Dermis microvascular lymphatic vessel endothelial cell (primary cell): ENCODE data around the gene SURF1. TPM values are rescaled to one million over a fixed set of nuclear protein-coding genes. Genes with fewer than 3 reads are reported as not detected.
"Not testable (repeated sequence)": the region's sequence is repeated elsewhere in the genome, so short reads cannot be mapped to it uniquely, and the experiment has no call there.

Experiments
- DNase-seq, 2 donors: peaks; one replicate each; pipeline versions ENCODE4 v3.0.0 to v3.0.0-alpha.2; 2010; ENCODE audit warnings: low read depth in 2 of 2
- total RNA-seq: library from RNA; depleted of rRNA; stranded (reverse); fragments of >200 nt; gene quantifications from 2 replicates; pipeline ENCODE4 v1.2.1, GENCODE V29; 2014

Gene SURF1
- total RNA-seq = 19.7 and 21.6 TPM in 2 replicates

- DNase-seq = peak in 1 of 2 donors; percentile 67
Measured at GRCh38 chr9:133356391-133357091, at the start of gene SURF1, which contains the start of gene SURF2. Gene SURF1 (minus strand): TSS chr9:133356487. CDS start chr9:133356453, 34 bp downstream. Gene SURF2 (plus strand): TSS chr9:133356550. CDS start chr9:133356593, 43 bp downstream.

GRCh38 chr9:133405508-133406438, 49.5 kb upstream of the SURF1 start:
- DNase-seq = peak in 1 of 2 donors; percentile 37

- DNase-seq = no peak
Measured at GRCh38 chr9:133404454-133405002, 48.2 kb upstream of the SURF1 start.

GRCh38 chr9:133403766-133404453, 47.6 kb upstream of the SURF1 start:
- peak in 1 of 2 donors; percentile 38 for DNase-seq

DNA sequence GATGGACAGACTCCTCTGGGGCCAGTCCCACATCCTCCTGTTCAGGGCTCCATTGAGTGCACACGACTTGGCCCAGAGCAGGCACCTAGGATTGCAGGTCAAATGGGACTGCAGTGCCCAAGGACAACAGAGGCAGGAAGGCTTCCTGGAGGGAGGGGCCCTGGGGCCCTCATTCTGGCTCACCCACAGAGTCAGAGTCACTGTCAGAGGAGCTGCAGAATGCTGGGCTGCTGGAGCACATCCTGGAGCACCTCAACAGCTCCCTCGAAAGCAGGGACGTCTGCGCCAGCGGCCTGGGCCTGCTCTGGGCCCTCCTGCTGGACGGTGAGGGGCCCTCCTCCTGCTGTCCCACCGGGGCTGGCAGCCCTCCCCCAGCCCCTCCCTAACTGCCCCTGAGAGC, 46.4 kb upstream of the SURF1 start:
- DNase-seq = no peak

- no peak for DNase-seq
Measured at GRCh38 chr9:133401588-133401987, 45.3 kb upstream of the SURF1 start.

DNA sequence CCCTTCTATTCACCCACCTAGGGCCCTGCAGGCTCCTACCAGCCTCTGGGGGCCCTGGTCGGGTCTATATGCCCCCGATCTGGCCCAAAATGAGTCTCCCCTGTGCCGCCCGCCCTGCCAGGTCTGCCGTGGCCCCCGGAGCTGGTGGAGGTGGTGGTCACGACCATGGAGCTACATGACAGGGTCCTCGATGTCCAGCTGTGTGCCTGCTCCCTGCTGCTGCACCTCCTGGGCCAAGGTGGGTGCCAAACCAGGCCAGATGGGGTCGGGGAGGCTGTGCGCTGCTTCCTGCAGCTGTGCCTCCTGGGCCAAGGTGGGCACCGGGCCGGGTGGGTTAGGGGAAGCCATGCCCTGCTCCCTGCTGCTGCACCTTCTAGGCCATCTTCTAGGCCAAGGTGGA, 44.0 kb upstream of the SURF1 start:
- no peak for DNase-seq

DNA sequence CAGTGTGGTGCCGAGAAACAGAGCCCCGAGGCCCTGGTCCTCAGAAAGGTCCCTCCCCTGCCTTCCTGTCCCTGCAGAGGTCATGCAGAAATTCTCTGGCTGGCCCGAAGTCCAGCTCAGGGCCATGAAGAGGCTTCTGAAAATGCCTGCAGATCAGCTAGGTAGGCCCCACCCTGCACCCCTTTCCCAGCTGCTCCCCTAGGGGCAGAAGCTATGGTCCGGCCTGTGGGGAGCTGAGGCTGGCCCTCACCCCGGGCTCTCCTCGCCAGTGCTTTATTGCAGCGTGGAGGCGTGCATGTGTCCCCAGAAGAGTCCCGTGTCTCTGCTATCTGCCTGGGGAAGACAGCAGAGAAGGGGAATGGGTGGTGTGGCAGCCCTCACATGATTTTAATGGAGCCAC, 41.6 kb upstream of the SURF1 start:
- DNase-seq = no peak

DNA sequence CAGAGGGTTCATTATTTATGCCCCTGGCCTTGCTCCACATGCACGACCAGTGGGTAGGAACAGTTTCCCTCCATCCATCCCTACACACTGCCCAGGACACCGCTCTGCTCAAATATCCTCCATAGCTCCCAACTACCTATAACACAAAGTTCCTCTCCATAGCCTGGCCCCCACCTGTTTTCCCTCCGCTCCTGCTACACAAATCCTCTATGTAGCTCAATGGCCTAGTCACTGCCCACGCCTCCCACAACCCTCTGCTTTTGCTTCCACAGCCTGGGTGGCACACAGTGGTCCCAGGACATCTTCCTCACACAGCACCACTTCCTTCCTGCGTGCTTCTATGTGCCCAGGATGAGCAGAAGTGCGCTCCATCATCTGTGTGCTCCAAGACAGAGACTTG, 41.1 kb upstream of the SURF1 start:
- no peak for DNase-seq

GRCh38 chr9:133396952-133397351, 40.7 kb upstream of the SURF1 start:
- DNase-seq = peak in 1 of 2 donors; percentile 23

GRCh38 chr9:133394687-133395271, 38.5 kb upstream of the SURF1 start:
- DNase-seq = no peak

GRCh38 chr9:133393399-133393798, 37.1 kb upstream of the SURF1 start:
- DNase-seq = no peak

DNA sequence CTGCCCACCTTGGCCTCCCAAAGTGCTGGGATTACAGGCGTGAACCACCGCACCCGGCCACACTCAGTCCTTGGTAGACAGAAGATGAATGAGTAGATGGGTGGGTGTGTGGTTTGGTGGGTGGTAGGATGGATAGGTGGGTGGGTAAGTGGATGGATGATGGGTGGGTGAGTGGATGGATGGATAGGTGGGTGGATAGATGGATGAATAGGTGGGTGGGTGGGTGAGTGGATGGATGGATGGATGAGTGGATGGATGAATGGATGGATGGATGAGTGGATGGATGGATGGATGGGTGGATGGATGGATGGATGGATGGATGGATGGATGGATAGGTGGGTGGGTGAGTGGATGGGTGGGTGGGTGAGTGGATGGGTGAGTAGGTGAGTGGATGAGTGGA, 36.0 kb upstream of the SURF1 start:
- not testable (repeated sequence) for DNase-seq

- not testable (repeated sequence) for DNase-seq
Measured at GRCh38 chr9:133391449-133391848, 35.2 kb upstream of the SURF1 start.

DNA sequence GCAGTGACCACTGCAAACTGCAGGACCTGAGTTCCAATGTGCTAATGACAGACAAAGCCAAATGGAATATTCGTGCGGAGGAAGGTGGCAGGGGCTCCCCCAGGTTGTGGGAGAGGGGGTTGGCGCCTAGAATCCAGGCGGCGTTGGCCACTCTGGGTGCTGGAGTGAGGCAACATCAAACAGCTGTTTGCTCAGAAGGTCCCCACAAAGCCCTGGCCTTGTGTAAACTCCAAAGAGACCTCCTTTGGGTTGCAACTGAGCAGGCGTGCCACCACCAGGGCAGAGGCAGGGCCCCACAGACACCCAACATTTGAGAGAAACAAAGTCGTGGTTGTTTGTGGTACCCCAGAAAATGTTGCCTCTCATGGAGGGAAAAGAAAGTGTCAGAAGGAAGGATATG, 34.4 kb upstream of the SURF1 start:
- no peak for DNase-seq

DNA sequence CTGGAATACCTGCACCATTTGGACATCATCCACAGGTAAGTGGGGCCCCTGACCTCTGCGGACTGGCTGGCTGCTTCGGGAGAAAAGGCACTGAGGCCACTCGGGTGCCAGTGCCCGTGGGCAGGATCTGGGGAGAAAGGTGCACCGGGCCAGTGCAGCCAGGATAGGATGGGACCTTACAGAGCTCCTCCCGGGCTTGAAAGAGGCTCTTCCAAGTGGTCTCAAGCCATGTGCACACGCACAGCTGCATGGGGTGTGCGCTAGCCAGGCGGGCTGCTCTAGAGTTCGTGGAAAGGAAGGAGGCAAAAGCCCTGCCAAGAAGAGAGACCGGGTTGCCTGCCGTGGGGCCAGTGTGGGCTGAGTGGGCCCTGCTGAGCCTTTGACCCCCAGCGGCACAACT, 33.3 kb upstream of the SURF1 start:
- DNase-seq = no peak

- no peak for DNase-seq
Measured at GRCh38 chr9:133389025-133389557, 32.8 kb upstream of the SURF1 start.

GRCh38 chr9:133387680-133388079, 31.4 kb upstream of the SURF1 start:
- DNase-seq = no peak

DNA sequence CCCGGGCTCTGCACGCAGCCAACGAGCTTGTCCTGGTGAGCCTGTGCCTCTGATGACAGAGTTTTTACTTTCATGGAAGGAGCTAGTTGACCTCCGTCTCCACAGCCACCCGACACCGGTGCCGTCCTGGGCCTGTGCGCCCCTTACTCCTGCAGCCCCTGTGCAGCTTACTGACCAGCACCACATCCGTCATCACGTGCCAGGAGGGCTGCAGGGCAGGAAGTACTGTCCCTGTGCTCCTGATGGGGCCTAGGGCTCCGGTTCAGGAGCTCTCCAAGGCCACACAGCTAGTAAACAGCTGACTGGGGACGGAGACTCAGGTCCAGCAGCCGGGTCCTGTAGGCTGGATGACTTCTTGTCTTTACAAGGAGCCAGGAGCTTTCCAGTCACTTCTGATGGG, 30.1 kb upstream of the SURF1 start:
- DNase-seq = no peak

DNA sequence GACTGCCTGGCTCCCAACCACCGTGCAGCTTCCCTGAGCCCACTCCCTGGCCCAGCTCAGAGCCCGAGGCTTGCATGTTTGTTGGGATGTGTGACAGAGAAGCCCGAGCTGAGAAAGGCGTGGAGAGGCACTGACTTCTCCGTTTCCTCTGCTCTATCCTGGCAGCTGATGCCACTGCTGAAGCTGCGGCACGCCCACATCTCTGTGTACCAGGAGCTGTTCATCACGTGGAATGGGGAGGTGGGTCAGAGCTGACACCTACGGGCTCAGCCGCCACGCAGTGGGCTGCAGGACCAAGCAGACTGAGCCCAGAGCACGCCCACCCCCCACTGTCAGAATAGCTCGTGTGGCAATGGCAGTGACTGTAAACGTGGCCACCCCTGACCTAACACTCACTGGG, 29.2 kb upstream of the SURF1 start:
- DNase-seq = no peak

GRCh38 chr9:133384736-133385321, 28.5 kb upstream of the SURF1 start:
- DNase-seq = no peak
